Measurements from ENCODE around the gene PYROXD2. TPM values are rescaled to one million over a fixed set of nuclear protein-coding genes. Genes with fewer than 3 reads are reported as not detected.

PYROXD2 gene
- total RNA-seq, 1 donor from 2014 or later = 5.0 TPM

GRCh38 chr10:98433371-98433770 is 18.4 kb upstream of the PYROXD2 start:
- H3K27me3 Mint-ChIP-seq (ENCODE audit: low read depth) = no peaks in the 10 kb centered on the region
- TF ChIP-seq, protein P1, sequence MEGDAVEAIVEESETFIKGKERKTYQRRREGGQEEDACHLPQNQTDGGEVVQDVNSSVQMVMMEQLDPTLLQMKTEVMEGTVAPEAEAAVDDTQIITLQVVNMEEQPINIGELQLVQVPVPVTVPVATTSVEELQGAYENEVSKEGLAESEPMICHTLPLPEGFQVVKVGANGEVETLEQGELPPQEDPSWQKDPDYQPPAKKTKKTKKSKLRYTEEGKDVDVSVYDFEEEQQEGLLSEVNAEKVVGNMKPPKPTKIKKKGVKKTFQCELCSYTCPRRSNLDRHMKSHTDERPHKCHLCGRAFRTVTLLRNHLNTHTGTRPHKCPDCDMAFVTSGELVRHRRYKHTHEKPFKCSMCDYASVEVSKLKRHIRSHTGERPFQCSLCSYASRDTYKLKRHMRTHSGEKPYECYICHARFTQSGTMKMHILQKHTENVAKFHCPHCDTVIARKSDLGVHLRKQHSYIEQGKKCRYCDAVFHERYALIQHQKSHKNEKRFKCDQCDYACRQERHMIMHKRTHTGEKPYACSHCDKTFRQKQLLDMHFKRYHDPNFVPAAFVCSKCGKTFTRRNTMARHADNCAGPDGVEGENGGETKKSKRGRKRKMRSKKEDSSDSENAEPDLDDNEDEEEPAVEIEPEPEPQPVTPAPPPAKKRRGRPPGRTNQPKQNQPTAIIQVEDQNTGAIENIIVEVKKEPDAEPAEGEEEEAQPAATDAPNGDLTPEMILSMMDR (conservative IDR thresholded peaks at IDR 0.05) = no peak
- H3K4me3 Mint-ChIP-seq = no peak overlapping the region
- peaks cover 44% of the 10 kb centered on the region for H3K36me3 Mint-ChIP-seq (ENCODE audit: low read depth)
- no peak for DNase-seq (ENCODE audit: low read depth, low spot score)
- no peak overlapping the region for H3K27ac Mint-ChIP-seq (ENCODE audit: unreplicated experiment)
- peaks cover 3% of the 10 kb centered on the region for H3K4me1 Mint-ChIP-seq
- H3K9me3 Mint-ChIP-seq = peaks cover 7% of the 10 kb centered on the region

DNA sequence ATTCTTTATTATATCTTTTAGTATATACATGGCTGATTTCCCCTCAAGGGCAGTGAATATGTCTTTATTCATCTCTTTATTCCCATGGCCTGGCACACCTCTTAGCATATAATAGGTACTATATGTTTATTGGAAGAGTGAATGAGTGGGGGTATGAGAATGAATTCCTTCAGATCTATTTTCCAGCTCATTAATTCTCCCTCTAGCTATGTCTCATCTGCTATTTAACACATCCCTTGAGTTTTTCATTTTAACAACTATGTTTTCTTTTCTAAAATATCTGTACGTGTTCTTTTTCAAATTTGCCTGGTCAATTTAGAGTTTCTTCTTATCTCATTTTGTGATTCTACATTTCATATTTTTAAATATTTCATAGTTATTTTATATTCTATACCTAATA is 17.3 kb upstream of the PYROXD2 start:
- no peaks in the 10 kb centered on the region for H3K4me1 Mint-ChIP-seq
- H3K9me3 Mint-ChIP-seq = peaks cover 7% of the 10 kb centered on the region
- TF ChIP-seq, protein P1 (conservative IDR thresholded peaks at IDR 0.05) = no peak
- H3K27me3 Mint-ChIP-seq (ENCODE audit: low read depth) = no peaks in the 10 kb centered on the region
- DNase-seq (ENCODE audit: low read depth, low spot score) = no peak
- no peak overlapping the region for H3K27ac Mint-ChIP-seq (ENCODE audit: unreplicated experiment)
- peaks cover 43% of the 10 kb centered on the region for H3K36me3 Mint-ChIP-seq (ENCODE audit: low read depth)
- H3K4me3 Mint-ChIP-seq = no peak overlapping the region

GRCh38 chr10:98431016-98431415 is 16.0 kb upstream of the PYROXD2 start:
- Mint-ChIP-seq H3K27me3 (ENCODE audit: low read depth) (no peaks in the 10 kb centered on the region), H3K4me3 (no peak overlapping the region), H3K9me3 (peaks cover 7% of the 10 kb centered on the region), H3K36me3 (ENCODE audit: low read depth) (peaks cover 43% of the 10 kb centered on the region), H3K27ac (ENCODE audit: unreplicated experiment) (no peak overlapping the region), H3K4me1 (no peaks in the 10 kb centered on the region)
- no peak for DNase-seq (ENCODE audit: low read depth, low spot score)
- TF ChIP-seq, protein P1 (conservative IDR thresholded peaks at IDR 0.05) = no peak

- H3K27me3 Mint-ChIP-seq (ENCODE audit: low read depth) = no peaks in the 10 kb centered on the region
- H3K27ac Mint-ChIP-seq (ENCODE audit: unreplicated experiment) = no peak overlapping the region
- TF ChIP-seq, protein P1 (conservative IDR thresholded peaks at IDR 0.05) = no peak
- peaks cover 7% of the 10 kb centered on the region for H3K9me3 Mint-ChIP-seq
- peaks cover 37% of the 10 kb centered on the region for H3K36me3 Mint-ChIP-seq (ENCODE audit: low read depth)
- no peak for DNase-seq (ENCODE audit: low read depth, low spot score)
- no peaks in the 10 kb centered on the region for H3K4me1 Mint-ChIP-seq
- H3K4me3 Mint-ChIP-seq = no peak overlapping the region
Measured at GRCh38 chr10:98430427-98430826, 15.4 kb upstream of the PYROXD2 start.

GRCh38 chr10:98429320-98430072 is 14.5 kb upstream of the PYROXD2 start:
- peaks cover 34% of the 10 kb centered on the region for H3K36me3 Mint-ChIP-seq (ENCODE audit: low read depth)
- H3K9me3 Mint-ChIP-seq = peaks cover 7% of the 10 kb centered on the region
- H3K27me3 Mint-ChIP-seq (ENCODE audit: low read depth) = no peaks in the 10 kb centered on the region
- H3K4me3 Mint-ChIP-seq = no peak overlapping the region
- H3K4me1 Mint-ChIP-seq = no peaks in the 10 kb centered on the region
- H3K27ac Mint-ChIP-seq (ENCODE audit: unreplicated experiment) = no peak overlapping the region
- TF ChIP-seq, protein P1 (conservative IDR thresholded peaks at IDR 0.05) = no peak
- no peak for DNase-seq (ENCODE audit: low read depth, low spot score)

Data from neural crest cell (in vitro differentiated cells).